HG03045 (cell line): ENCODE data around the gene INF2.
"Not testable (repeated sequence)": the region's sequence is repeated elsewhere in the genome, so short reads cannot be mapped to it uniquely, and the experiment has no call there.

Source experiments
- ATAC-seq: cut with Tn5 transposase; IDR thresholded peaks from one replicate; pipeline ENCODE4 v1.9.1; 2021; ENCODE audit warnings: mild to moderate bottlenecking, moderate library complexity; ENCODE audit not compliant: unreplicated experiment

INF2 gene

DNA sequence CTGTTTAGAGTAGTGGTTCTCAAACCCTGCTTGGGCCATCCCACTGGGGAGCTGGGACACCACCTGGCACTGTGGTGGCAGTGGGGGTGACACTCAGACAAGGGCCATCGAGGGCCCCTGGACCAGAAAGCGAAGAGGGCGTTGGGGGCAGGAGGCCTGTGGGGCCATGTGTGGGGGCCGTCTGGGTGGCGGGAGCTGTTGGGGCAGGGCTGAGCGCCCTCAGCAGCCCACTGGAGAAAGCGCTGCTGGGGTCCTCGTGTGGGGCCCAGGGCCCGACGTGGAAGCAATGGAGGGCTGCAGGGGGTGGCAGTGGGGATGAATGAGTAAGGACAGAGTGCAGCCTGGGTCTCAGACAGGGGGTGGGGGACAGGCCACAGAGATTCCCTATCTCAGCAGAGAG is 28.7 kb downstream of the INF2 start:
- no peak for ATAC-seq

DNA sequence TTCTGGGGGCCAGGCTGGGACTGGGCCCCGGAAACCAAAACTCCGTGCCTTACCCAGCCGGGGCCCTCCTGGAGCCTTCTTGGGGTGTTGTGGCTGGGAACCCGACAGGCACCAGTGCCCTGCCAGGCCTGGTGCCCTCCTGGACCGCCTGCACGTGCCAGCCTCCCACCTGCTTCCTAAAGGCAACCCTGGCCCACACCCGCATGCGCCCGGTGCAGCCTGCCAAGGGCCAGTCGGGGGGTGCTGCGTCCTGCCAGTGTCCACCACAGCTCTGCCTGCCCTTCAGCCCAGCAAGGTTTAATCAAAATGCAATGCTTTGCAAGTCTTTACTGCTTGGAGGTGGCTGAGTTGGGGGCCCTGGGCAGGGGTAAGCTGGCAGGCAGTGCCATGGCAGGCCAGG is 29.5 kb downstream of the INF2 start:
- no peak for ATAC-seq

GRCh38 chr14:104719343-104719742 is 29.9 kb downstream of the INF2 start:
- no peak for ATAC-seq

GRCh38 chr14:104721505-104722431 is 32.4 kb downstream of the INF2 start:
- no peak for ATAC-seq

DNA sequence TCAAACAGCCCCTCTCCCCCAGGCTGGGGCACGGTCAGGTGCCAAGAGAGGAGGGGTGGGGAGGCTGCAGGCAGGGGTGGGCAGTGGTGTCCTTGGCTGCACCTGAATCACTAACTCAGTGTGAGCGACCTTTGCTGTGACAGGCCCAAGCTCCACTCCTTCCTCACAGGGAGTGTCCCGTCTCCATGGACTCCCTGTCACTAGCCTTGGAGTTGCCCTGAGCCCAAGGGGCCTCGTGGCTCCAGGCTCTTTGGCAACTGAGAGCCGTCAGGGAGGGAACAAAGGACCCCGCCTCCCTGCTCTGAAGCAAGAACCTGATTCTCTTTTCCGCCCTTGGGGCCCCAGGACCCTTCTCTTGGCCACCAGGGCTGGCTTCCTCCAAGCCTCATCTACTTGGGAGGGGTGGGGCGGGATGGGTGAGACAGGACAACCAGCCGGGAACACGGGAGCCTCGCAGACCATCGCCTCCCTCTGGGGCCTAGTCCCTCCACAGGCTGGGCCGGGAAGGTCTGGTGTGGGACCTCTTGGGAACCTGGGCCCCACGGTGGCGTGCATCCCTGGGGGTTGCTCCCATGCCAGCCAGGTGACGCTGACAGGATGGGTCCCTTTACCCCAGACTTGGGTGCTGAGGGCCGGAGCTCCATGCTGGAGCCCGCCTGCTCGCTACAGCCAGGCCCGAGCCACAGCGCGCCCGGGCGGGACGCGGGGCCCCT is 33.7 kb downstream of the INF2 start:
- no peak for ATAC-seq

GRCh38 chr14:104723651-104724406 is 34.4 kb downstream of the INF2 start, which contains the start of gene ADSS1:
TSS of gene ADSS1 (plus strand) at chr14:104724229. CDS start at chr14:104724271, 42 bp downstream.
- ATAC-seq, result peak; percentile 60

DNA sequence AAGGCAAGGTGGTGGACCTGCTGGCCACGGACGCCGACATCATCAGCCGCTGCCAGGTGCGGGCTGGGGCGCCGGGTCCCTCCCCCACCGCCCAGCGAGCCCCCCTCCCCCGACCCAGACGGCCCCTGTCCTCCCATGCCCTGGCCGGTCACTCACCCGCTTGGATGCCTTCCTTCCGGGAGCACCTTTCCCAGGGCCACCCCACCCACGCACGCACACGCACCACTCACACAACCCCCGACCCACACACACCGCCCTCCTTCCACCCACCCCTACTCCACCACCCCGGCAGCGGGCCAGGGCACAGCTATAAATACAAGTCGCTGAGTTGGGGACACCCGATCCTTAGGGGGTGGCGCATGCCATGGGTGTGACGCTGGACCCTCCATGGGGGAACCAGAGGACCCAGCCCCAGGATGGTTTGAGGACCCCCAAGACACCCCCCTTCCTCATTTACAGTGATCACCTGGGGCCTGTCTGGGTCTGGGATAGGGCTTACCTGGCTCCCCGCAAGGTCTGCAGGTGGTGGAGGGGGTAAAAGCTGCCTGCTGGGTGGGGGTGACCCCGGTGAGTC is 35.1 kb downstream of the INF2 start:
- ATAC-seq, result no peak

- no peak for ATAC-seq
Measured at GRCh38 chr14:104724981-104725771, 35.8 kb downstream of the INF2 start.

DNA sequence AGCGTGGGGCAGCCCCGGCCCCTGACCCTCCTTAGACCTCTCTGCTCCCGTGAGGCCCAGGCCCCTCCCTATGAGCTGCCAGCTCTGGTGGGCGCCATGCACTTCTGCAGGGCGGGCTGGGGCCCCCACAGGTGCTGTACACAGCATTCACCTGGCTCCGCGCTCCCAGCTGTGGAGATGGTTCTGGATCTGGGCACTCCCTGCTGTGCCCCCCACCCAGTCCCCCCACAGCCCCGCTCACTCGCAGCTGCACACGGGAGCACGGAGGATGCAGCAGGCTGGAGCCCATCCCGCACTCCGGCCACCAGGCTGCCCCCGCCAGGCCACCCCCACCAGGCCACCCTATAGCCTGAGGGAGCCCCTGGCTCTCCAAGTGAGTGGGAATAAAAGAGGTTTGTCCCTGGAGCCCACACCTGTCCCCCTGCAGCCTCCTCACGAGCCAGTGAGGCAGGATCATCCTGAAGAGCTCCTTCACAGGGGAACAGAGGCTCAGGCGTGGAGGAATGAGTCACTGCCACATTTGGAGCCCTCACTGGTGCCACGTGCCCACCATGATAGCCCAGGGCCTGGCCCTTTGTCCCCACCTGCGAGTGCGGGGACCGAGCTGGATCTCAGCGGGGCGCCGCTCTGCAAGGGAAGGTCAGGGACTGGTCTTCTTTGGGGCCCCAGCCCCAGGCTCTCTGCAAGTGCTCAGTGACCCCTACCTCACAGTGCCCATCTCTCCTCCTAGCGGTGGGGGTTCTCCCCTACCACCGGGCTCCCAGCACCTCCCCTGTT is 36.5 kb downstream of the INF2 start:
- no peak for ATAC-seq

GRCh38 chr14:104726600-104727451 is 37.4 kb downstream of the INF2 start:
- no peak for ATAC-seq

DNA sequence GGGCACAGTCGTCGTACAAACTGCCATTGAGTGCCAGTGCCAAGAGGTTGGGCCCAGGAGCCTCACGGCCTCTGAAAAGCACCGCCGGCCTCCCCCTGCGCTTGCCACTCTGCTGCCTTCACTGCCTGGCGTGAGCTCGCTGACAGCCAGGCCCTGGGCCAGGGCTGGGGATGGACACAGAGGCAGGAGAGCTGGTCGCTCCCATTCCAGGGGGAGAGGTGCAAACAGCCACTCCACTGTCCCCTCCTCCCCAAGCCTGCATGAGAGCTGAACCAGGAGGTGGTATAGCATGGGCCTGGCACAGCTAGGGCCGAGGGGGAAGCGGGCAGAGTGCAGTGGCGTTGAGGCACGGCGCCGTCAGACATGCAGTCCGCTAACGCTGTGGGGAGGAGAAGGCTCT is 39.2 kb downstream of the INF2 start:
- ATAC-seq, result no peak

DNA sequence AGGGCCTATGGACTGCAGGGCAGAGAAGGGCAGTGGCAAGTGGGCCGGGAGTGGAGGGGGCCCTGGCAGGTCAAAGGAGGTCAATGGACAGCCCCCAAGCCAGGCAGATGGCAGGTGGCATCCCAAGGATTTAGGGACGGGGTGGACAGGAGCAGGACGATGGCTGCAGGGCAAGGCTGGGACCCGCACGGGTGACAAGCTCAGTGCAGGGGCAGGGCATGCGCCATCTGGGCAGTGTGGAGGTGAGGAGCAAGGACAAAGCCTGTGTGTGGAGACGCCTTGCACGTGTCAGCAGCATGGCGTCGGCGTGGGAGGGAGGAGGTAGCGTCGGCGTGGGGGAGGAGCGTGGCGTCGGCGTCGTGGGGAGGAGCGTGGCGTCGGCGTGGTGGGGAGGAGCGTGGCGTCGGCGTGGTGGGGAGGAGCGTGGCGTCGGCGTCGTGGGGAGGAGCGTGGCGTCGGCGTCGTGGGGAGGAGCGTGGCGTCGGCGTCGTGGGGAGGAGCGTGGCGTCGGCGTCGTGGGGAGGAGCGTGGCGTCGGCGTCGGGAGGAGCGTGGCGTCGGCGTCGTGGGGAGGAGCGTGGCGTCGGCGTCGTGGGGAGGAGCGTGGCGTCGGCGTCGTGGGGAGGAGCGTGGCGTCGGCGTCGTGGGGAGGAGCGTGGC is 39.9 kb downstream of the INF2 start:
- ATAC-seq, result not testable (repeated sequence)

- no peak for ATAC-seq
Measured at GRCh38 chr14:104729835-104730181, 40.4 kb downstream of the INF2 start.

DNA sequence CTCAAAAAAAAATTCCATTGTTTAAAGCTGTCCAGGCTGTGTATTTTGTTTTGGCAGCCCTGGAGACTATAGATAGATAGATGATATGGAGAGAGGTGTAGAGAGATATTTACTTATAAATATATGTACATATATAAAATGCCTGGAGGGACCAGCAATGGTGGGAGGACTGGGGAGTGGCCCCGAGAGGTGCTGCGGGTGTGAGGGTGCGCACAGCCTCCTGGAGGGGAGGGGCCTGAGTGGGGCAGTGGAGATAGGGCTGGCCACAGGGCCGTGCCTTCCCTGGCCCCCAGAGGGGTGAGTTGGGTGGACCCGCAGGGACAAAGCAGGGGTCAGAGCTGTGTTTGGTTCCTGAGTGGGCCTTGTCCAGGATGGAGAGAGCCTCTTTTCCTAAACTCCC is 41.1 kb downstream of the INF2 start:
- ATAC-seq, result no peak

GRCh38 chr14:104731320-104732294 is 42.2 kb downstream of the INF2 start:
- no peak for ATAC-seq

DNA sequence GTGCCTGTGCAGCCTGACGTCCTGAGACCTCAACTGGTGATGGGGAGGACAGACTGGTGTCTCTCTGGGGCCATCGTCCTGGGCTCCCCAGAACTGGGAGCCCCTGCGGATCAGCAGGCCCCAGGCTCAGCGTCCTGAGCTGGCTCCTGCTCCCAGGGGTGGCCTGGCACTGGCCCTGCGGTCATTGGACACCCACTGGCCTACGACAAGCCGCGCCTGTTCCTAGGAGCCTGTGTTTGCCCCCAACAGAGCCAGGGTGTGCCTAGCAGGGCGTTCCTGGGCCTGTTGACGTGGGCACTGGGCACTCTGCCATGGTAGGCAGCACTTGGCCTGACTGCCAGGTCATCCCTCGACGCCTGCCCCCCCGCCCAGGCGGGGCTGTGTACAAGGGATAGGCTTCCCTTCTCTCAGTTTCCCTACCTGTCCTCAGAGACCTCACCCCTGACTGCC is 43.0 kb downstream of the INF2 start:
- no peak for ATAC-seq
